K562 (cell line): Measurements from ENCODE around the gene PPFIBP2. TPM values are rescaled to one million over a fixed set of nuclear protein-coding genes. Genes with fewer than 3 reads are reported as not detected.
A peak's percentile ranks its signal among the peaks of the same experiment; 100 is the strongest.

ENCODE experiments used
- ATAC-seq: fragments of 200-7000 bp; cut with Tn5 transposase; 3 replicates; pipeline ENCODE4 v1.9.1; 2020; ENCODE audit warnings: moderate library complexity
- BruUV-seq: library from RNA; stranded (reverse); fragments of 400-500 nt; replicated peaks from 2 replicates; lab custom pipeline; 2021; lab: Mats Ljungman, UMichigan
- CTCF ChIA-PET: fragments of 300-600 bp; formaldehyde crosslinking; extraction: SDS; loops from one replicate; lab custom pipeline; 2021; ENCODE audit warnings: low intra/inter-chr PET ratio; lab: Yijun Ruan, JAX
- POLR2A ChIA-PET: fragments of 300-600, 350-650 bp; sonication (Branson Sonifier 250); formaldehyde crosslinking; extraction: SDS; loops from one replicate; lab custom pipeline; 2021; ENCODE audit warnings: antibody characterized with exemption, inconsistent platforms; lab: Yijun Ruan, JAX
- DNase-seq, 4 experiments: peaks; one replicate each; pipeline versions ENCODE4 v3.0.0 to v3.0.0-alpha.2; 2011 to 2018; ENCODE audit warnings: low spot score in 3 of 4, mixed read lengths in 3 of 4; ENCODE audit errors: extremely low read depth in 1 of 4
- FAIRE-seq: peaks from 2 replicates; lab custom pipeline; 2011; peaks lifted over from hg19 to GRCh38; lab: Jason Lieb, UNC
- H2AFZ ChIP-seq: 2 replicates; pipeline ENCODE4 v1.6.0; 2011; ENCODE audit warnings: low read depth, low read length, control low read depth, inconsistent platforms
- H3K27ac ChIP-seq: fragments of 200-600 bp; 3 replicates; pipeline ENCODE4 v1.8.0; 2011; ENCODE audit warnings: low read depth, mild to moderate bottlenecking, control low read depth, inconsistent platforms, low read length, moderate library complexity, mixed read lengths; ENCODE audit errors: extremely low read depth
- H3K27me3 ChIP-seq, 2 experiments: fragments of 300-600 bp in 1 of 2; 2 replicates in 1 of 2; 3 replicates in 1 of 2; pipeline versions ENCODE4 v1.6.0 to v1.8.0; 2011; ENCODE audit warnings: inconsistent platforms in 2 of 2, low read length in 2 of 2, mild to moderate bottlenecking in 1 of 2, mixed read lengths in 1 of 2, moderate library complexity in 1 of 2; ENCODE audit not compliant: control insufficient read depth in 2 of 2, insufficient read depth in 2 of 2
- H3K36me3 ChIP-seq: fragments of 300-600 bp; 3 replicates; pipeline ENCODE4 v1.8.0; 2011; ENCODE audit warnings: mild to moderate bottlenecking, low read length, inconsistent platforms; ENCODE audit not compliant: control insufficient read depth, insufficient read depth
- H3K4me1 ChIP-seq, 2 experiments: fragments of 200-600 bp in 1 of 2; replicated peaks in 1 of 2; 2 replicates in 1 of 2; 3 replicates in 1 of 2; pipeline versions ENCODE4 v1.5.1 to v1.8.0; 2011; ENCODE audit warnings: inconsistent platforms in 2 of 2, low read length in 2 of 2, mild to moderate bottlenecking in 1 of 2, mixed read lengths in 1 of 2, moderate library complexity in 1 of 2; ENCODE audit not compliant: control insufficient read depth in 2 of 2, insufficient read depth in 2 of 2
- H3K4me2 ChIP-seq: 2 replicates; pipeline ENCODE4 v1.6.1; 2011; ENCODE audit warnings: low read length, control low read depth, inconsistent platforms, mixed read lengths; ENCODE audit not compliant: insufficient read depth
- H3K4me3 ChIP-seq: fragments of 200-600 bp; sonication (generic), shearing (Covaris generic); 2 replicates; pipeline ENCODE4 v1.5.1; 2016; ENCODE audit warnings: control low read depth, inconsistent platforms
- H3K79me2 ChIP-seq: fragments of 200-600 bp; 3 replicates; pipeline ENCODE4 v1.8.0; 2011; ENCODE audit warnings: low read length, inconsistent platforms; ENCODE audit not compliant: control insufficient read depth, insufficient read depth
- H3K9ac ChIP-seq, 2 experiments: 2 replicates each; pipeline versions ENCODE4 v1.6.0 to v1.6.1; 2011; ENCODE audit warnings: low read depth in 2 of 2, low read length in 2 of 2, control low read depth in 1 of 2, inconsistent platforms in 1 of 2, mild to moderate bottlenecking in 1 of 2, mixed read lengths in 1 of 2; ENCODE audit not compliant: insufficient read depth in 1 of 2
- H3K9me1 ChIP-seq: one replicate; pipeline ENCODE4 v1.6.0; 2011; ENCODE audit warnings: inconsistent platforms, mild to moderate bottlenecking, low read length, moderate library complexity; ENCODE audit not compliant: control insufficient read depth, insufficient read depth
- H3K9me3 ChIP-seq: replicated peaks from 2 replicates; pipeline ENCODE4 v1.5.1; 2011; ENCODE audit warnings: low read depth, low read length, inconsistent platforms; ENCODE audit not compliant: control insufficient read depth, insufficient read depth
- H4K20me1 ChIP-seq: replicated peaks from 2 replicates; pipeline ENCODE4 v1.6.1; 2011; ENCODE audit warnings: low read length, inconsistent platforms, mixed read lengths; ENCODE audit not compliant: control insufficient read depth, insufficient read depth
- BRCA1 ChIP-seq, 2 experiments: fragments of 450-650 bp in 1 of 2; sonication (generic) in 1 of 2; formaldehyde crosslinking in 1 of 2; IDR thresholded peaks; 2 replicates each; pipeline versions ENCODE4 v1.5.0 to v1.6.1; 2017 to 2020; ENCODE audit warnings: mild to moderate bottlenecking in 1 of 2, missing genetic modification reagents in 1 of 2
- CBFA2T2 ChIP-seq: fragments of 450-650 bp; conservative IDR thresholded peaks from 2 replicates; pipeline ENCODE4 v1.6.1; 2017; ENCODE audit warnings: mild to moderate bottlenecking
- CREBBP ChIP-seq: IDR thresholded peaks from one replicate; pipeline ENCODE4 v1.6.1; 2012; ENCODE audit warnings: low read depth, mild to moderate bottlenecking, control low read depth, inconsistent platforms, low read length
- ELF1 ChIP-seq: fragments of 200-800 bp; sonication (Bioruptor generic); IDR thresholded peaks from 2 replicates; pipeline ENCODE4 v1.6.1; 2016; ENCODE audit warnings: missing genetic modification characterization, missing compliant biosample characterization
- ETV6 ChIP-seq, 3 experiments: fragments of 150-350 bp in 1 of 3; sonication (generic) in 1 of 3; formaldehyde crosslinking in 1 of 3; IDR thresholded peaks; 2 replicates each; pipeline versions ENCODE4 v1.6.1 to v1.8.0; 2014 to 2022; ENCODE audit warnings: borderline replicate concordance in 2 of 3, low read depth in 2 of 3, antibody characterized with exemption in 1 of 3, low read length in 1 of 3, mild to moderate bottlenecking in 1 of 3, missing genetic modification reagents in 1 of 3
- GABPA ChIP-seq: fragments of 200-800 bp; sonication (Bioruptor generic); conservative IDR thresholded peaks from 2 replicates; pipeline ENCODE4 v1.6.1; 2016; ENCODE audit warnings: low read depth, missing genetic modification characterization, missing compliant biosample characterization
- JUND ChIP-seq, 2 experiments: IDR thresholded peaks; 2 replicates in 1 of 2; 3 replicates in 1 of 2; pipeline ENCODE4 v1.6.1; 2011; ENCODE audit warnings: borderline replicate concordance in 2 of 2, low read depth in 2 of 2, low read length in 2 of 2, improper control_type of control experiment in 1 of 2, missing biosample characterization in 1 of 2, missing genetic modification characterization in 1 of 2, missing genetic modification reagents in 1 of 2
- MAFF ChIP-seq: IDR thresholded peaks from 2 replicates; pipeline ENCODE4 v1.6.1; 2012; ENCODE audit warnings: low read length, improper control_type of control experiment
- MITF ChIP-seq: IDR thresholded peaks from 2 replicates; pipeline ENCODE4 v1.6.1; 2014; ENCODE audit warnings: antibody characterized with exemption
- POLR3G ChIP-seq: IDR thresholded peaks from 2 replicates; pipeline ENCODE4 v1.6.1; 2011; ENCODE audit not compliant: insufficient read length, insufficient replicate concordance; ENCODE audit errors: extremely low read depth
- RB1 ChIP-seq: fragments of 450-650 bp; IDR thresholded peaks from 2 replicates; pipeline ENCODE4 v1.6.1; 2017; ENCODE audit warnings: low read depth, mild to moderate bottlenecking
- TARDBP ChIP-seq: fragments of 450-650 bp; IDR thresholded peaks from 2 replicates; pipeline ENCODE4 v1.6.1; 2016
- TFAP4 ChIP-seq: sonication (generic); formaldehyde crosslinking; IDR thresholded peaks from 2 replicates; pipeline ENCODE4 v1.8.0; 2022; ENCODE audit warnings: missing genetic modification reagents, mild to moderate bottlenecking, moderate library complexity, borderline replicate concordance
- ZNF140 ChIP-seq: fragments of 250-450 bp; sonication (Bioruptor Pico); IDR thresholded peaks from 2 replicates; pipeline ENCODE4 v1.8.0; 2021; ENCODE audit warnings: moderate library complexity, mild to moderate bottlenecking, inconsistent platforms
- ZNF395 ChIP-seq: fragments of 200-800 bp; sonication (Bioruptor generic); IDR thresholded peaks from 2 replicates; pipeline ENCODE4 v1.6.1; 2017; ENCODE audit warnings: missing genetic modification characterization, missing compliant biosample characterization
- ZSCAN29 ChIP-seq: fragments of 450-650 bp; IDR thresholded peaks from 2 replicates; pipeline ENCODE4 v1.6.1; 2017
- WGBS: fragments of 100-300 bp; shearing (Covaris generic); methylation state at CpG from one replicate; pipeline ENCODE4 v1.1.6; 2016; ENCODE audit warnings: low coverage, mixed read lengths; ENCODE audit not compliant: insufficient coverage; ENCODE audit errors: missing lambda C conversion rate; 5-methylcytosine and 5-hydroxymethylcytosine counted together
- in situ Hi-C: fragments of 300-500 bp; cut with MboI; formaldehyde crosslinking; loops from 4 replicates; pipeline ENCODE4 v1.15.0; 2018; ENCODE audit warnings: inconsistent platforms, mixed read lengths
- intact Hi-C: fragments of 100-400 bp; cut with micrococcal nuclease; formaldehyde crosslinking; loops from 2 replicates; pipeline ENCODE4 v1.14.2; 2022
- polyA plus RNA-seq, 8 experiments: library from polyadenylated mRNA; depleted of rRNA in 4 of 8; stranded (reverse) in 5 of 8; unstranded in 3 of 8; fragments of >200 nt; fragmentation: Nextera tagmentation in 2 of 8; fragmentation: Illumina TruSeq in 1 of 8; extraction: Ambion mirVana in 2 of 8; extraction: Trizol in 1 of 8; gene quantifications; 2 replicates each; pipeline versions ENCODE4 v1.2.1 to v1.2.3, GENCODE V29; 2011 to 2014; ENCODE audit warnings: inconsistent platforms in 1 of 8, missing spikeins in 1 of 8
- total RNA-seq, 7 experiments: library from RNA; depleted of rRNA in 6 of 7; stranded (reverse); fragments of >200 nt in 6 of 7; fragmentation: Illumina TruSeq in 2 of 7; extraction: Trizol in 2 of 7; gene quantifications; 2 replicates each; pipeline versions ENCODE4 v1.2.1 to v1.2.3, GENCODE V29; 2011 to 2021; ENCODE audit warnings: low replicate concordance in 1 of 7

Gene PPFIBP2
- total and polyA plus RNA-seq, 9 of the 15 experiments (the other 6 are each of a cell fraction or from before 2014, with no cell fraction given): 0.18 to 3.4 (median 1.2) TPM

GRCh38 chr11:7664867-7665266 lies 151.1 kb downstream of the PPFIBP2 start (continued):
- no peak for TF ChIP-seq ELF1
- no peak for TF ChIP-seq MAFF
- no peak for TF ChIP-seq POLR3G
- TF ChIP-seq ZNF395: no peak
- no peak for TF ChIP-seq BRCA1 (IDR thresholded peaks at IDR 0.05)
- no peak for TF ChIP-seq BRCA1 (CRISPR knock-in tag; IDR thresholded peaks at IDR 0.05)
- TF ChIP-seq ZNF140 (CRISPR knock-in tag): no peak
- TF ChIP-seq GABPA: no peak
- no peak for TF ChIP-seq CREBBP

GRCh38 chr11:7665473-7666291 lies 151.9 kb downstream of the PPFIBP2 start:
- no peaks in the 10 kb centered on the region for H3K4me1 ChIP-seq
- no peaks in the 10 kb centered on the region for H4K20me1 ChIP-seq
- no TSS peak for BruUV-seq
- no peak overlapping the region for H2AFZ ChIP-seq
- H3K27ac ChIP-seq: no peak overlapping the region
- POLR2A ChIA-PET: interaction anchor here (0.5 to 0.6 kb wide), 3 partner anchors 16 to 234 kb away, joined by 3 to 4 read pairs (median 3); no protein-coding TSS in a partner anchor
- in situ Hi-C loops (loop anchor here (25.0 kb wide), 1 partner anchor 578 kb away; the partner anchor contains the start of gene RBMXL2), intact Hi-C loops (loop anchor here (2.0 kb wide), 1 partner anchor 95 kb away; no protein-coding TSS in a partner anchor)
- ATAC-seq (peak; percentile 100), FAIRE-seq (peak; percentile 89), DNase-seq (peak; percentile 82 to 89 (median 87))
- no peaks in the 10 kb centered on the region for H3K9me3 ChIP-seq
- no peaks in the 10 kb centered on the region for H3K79me2 ChIP-seq
- no peaks in the 10 kb centered on the region for H3K9me1 ChIP-seq
- no peak overlapping the region for H3K9ac ChIP-seq
- H3K4me3 ChIP-seq: no peak overlapping the region
- H3K36me3 ChIP-seq: no peaks in the 10 kb centered on the region
- 11% methylated on average over 19 of the region's 20 CpGs for WGBS
- H3K27me3 ChIP-seq: no peaks in the 10 kb centered on the region
- CTCF ChIA-PET: interaction anchor here (1.1 to 1.6 kb wide), 2 partner anchors 94 to 568 kb away, joined by 6 to 7 read pairs; no protein-coding TSS in a partner anchor
- no peak overlapping the region for H3K4me2 ChIP-seq
- TF ChIP-seq TARDBP: no peak
- TF ChIP-seq JUND (IDR thresholded peaks at IDR 0.05; ENCODE audit: borderline replicate concordance, low read depth, low read length): 0 out of 2 replicates have a peak, but pooled peaks have one; percentile 24
- TF ChIP-seq JUND (tag; IDR thresholded peaks at IDR 0.05; ENCODE audit: borderline replicate concordance, low read depth, low read length): no peak; the same call in 2 of the 3 replicates
- TF ChIP-seq TFAP4 (CRISPR knock-in tag): peak; percentile 84
- TF ChIP-seq RB1: peak; percentile 68; the same call in 1 of the 2 replicates
- no peak for TF ChIP-seq CBFA2T2
- TF ChIP-seq ZSCAN29: no peak
- no peak for TF ChIP-seq ETV6 (IDR thresholded peaks at IDR 0.05; ENCODE audit: borderline replicate concordance in 1 of 2, low read depth in 2 of 2, low read length in 1 of 2)
- TF ChIP-seq ETV6 (CRISPR knock-in tag; IDR thresholded peaks at IDR 0.05; ENCODE audit: borderline replicate concordance): no peak
- TF ChIP-seq MITF: no peak
